Measurements from ENCODE around the gene GLS2. TPM values are rescaled to one million over a fixed set of nuclear protein-coding genes. Genes with fewer than 3 reads are reported as not detected.

Gene GLS2
- total and polyA plus RNA-seq, 2 donors (not counting 3 experiments of a cell fraction or from before 2014, with no cell fraction given) = 0.04 to 0.33 TPM

- ChIA-PET POLR2A (no interaction called here), CTCF (no interaction called here)
- Histone ChIP-seq H3K9ac (replicated peaks; ENCODE audit: extremely low read depth, insufficient read depth, low read length) (no peak overlapping the region), H4K20me1 (replicated peaks; ENCODE audit: control insufficient read depth, extremely low read depth, insufficient read depth, low read length) (no peaks in the 10 kb centered on the region), H2AFZ (ENCODE audit: low read depth, low read length) (no peak overlapping the region), H3K27me3 (ENCODE audit: control insufficient read depth in 2 of 2, insufficient read depth in 2 of 2, low read length in 2 of 2) (no peaks in the 10 kb centered on the region), H3K9me1 (replicated peaks; ENCODE audit: control insufficient read depth, extremely low read depth, insufficient read depth, low read length) (no peaks in the 10 kb centered on the region), H3K4me1 (ENCODE audit: control insufficient read depth, extremely low read depth, insufficient read depth, low read length) (no peaks in the 10 kb centered on the region), H3K27ac (ENCODE audit: insufficient read depth, low read depth, low read length) (no peak overlapping the region), H3K9me3 (replicated peaks; ENCODE audit: control insufficient read depth, insufficient read depth, low read length) (no peaks in the 10 kb centered on the region), H3K4me3 (replicated peaks in 1 of 3; ENCODE audit: insufficient read depth in 1 of 3, low read depth in 1 of 3, low read length in 3 of 3) (no peak overlapping the region), H3K4me2 (ENCODE audit: insufficient read depth, low read length) (no peak overlapping the region), H3K79me2 (ENCODE audit: control insufficient read depth, insufficient read depth, low read length) (no peaks in the 10 kb centered on the region), H3K36me3 (ENCODE audit: control insufficient read depth in 2 of 2, extremely low read depth in 1 of 2, insufficient read depth in 2 of 2, low read length in 2 of 2) (no peaks in the 10 kb centered on the region)
- intact Hi-C loops (cut with micrococcal nuclease) = no loop called here
- no peak for FAIRE-seq
- TF ChIP-seq MYC (IDR thresholded peaks at IDR 0.05; ENCODE audit: low read depth, low read length) = no peak
- no peak for TF ChIP-seq CTCF (IDR thresholded peaks at IDR 0.05; ENCODE audit: extremely low read depth in 1 of 2, insufficient read depth in 1 of 2, low read depth in 1 of 2, low read length in 2 of 2)
- no peak for TF ChIP-seq GATA2 (IDR thresholded peaks at IDR 0.05; ENCODE audit: insufficient read depth, insufficient read length, low read depth, low read length)
- no peak for TF ChIP-seq FOS (IDR thresholded peaks at IDR 0.05; ENCODE audit: borderline replicate concordance, insufficient read depth, low read length)
- TF ChIP-seq JUN (IDR thresholded peaks at IDR 0.05; ENCODE audit: borderline replicate concordance, insufficient read depth, insufficient read length, low read depth) = no peak
- TF ChIP-seq POLR2A (IDR thresholded peaks at IDR 0.05; ENCODE audit: low read depth, low read length) = no peak
- TF ChIP-seq POLR2AphosphoS5 (IDR thresholded peaks at IDR 0.05; ENCODE audit: insufficient read depth, low read depth, low read length) = no peak
- TF ChIP-seq MAX (IDR thresholded peaks at IDR 0.05; ENCODE audit: insufficient read depth, insufficient read length) = no peak
- TF ChIP-seq EZH2 (IDR thresholded peaks at IDR 0.05; ENCODE audit: borderline replicate concordance, low read depth, low read length, severe bottlenecking) = no peak
- DNase-seq (ENCODE audit: low read depth, low spot score) = no peak
- dilution Hi-C loops (cut with MboI; ENCODE audit: extremely low pct_ligation_motif_present, low sequenced_read_pairs) = no loop called here
- no TSS peak for BruUV-seq (replicated peaks)
Measured at GRCh38 chr12:56477521-56478225, 10.3 kb downstream of the GLS2 start.

Data from endothelial cell of umbilical vein (primary cell).